Endothelial cell (in vitro differentiated cells): ENCODE measurements around the gene BNC2. TPM values are rescaled to one million over a fixed set of nuclear protein-coding genes. Genes with fewer than 3 reads are reported as not detected.

Source experiments
- DNase-seq: peaks from one replicate; pipeline ENCODE4 v3.0.0; 2021; ENCODE audit warnings: low spot score
- H3K27ac Mint-ChIP-seq: one replicate; pipeline ENCODE4 v1.8.0; 2021; ENCODE audit warnings: mixed read lengths, inconsistent platforms; ENCODE audit not compliant: unreplicated experiment
- H3K27me3 Mint-ChIP-seq: one replicate; pipeline ENCODE4 v1.8.0; 2021; ENCODE audit warnings: mild to moderate bottlenecking, moderate library complexity, mixed read lengths, inconsistent platforms; ENCODE audit not compliant: unreplicated experiment
- H3K36me3 Mint-ChIP-seq: one replicate; pipeline ENCODE4 v1.8.0; 2021; ENCODE audit warnings: mild to moderate bottlenecking, low read depth, mixed read lengths, inconsistent platforms; ENCODE audit not compliant: unreplicated experiment
- H3K4me1 Mint-ChIP-seq: one replicate; pipeline ENCODE4 v1.8.0; 2021; ENCODE audit warnings: mild to moderate bottlenecking, mixed read lengths, inconsistent platforms; ENCODE audit not compliant: unreplicated experiment
- H3K4me3 Mint-ChIP-seq: one replicate; pipeline ENCODE4 v1.8.0; 2021; ENCODE audit warnings: mild to moderate bottlenecking, mixed read lengths, inconsistent platforms; ENCODE audit not compliant: unreplicated experiment
- H3K9me3 Mint-ChIP-seq: one replicate; pipeline ENCODE4 v1.8.0; 2021; ENCODE audit warnings: mixed read lengths, inconsistent platforms; ENCODE audit not compliant: unreplicated experiment
- total RNA-seq: library from RNA; stranded (reverse); fragmentation: NEBNext Ultra II Directional; extraction: Animal tissue kit (Norgen Biotek cat#: 25700); gene quantifications from one replicate; pipeline ENCODE4 v1.2.1, GENCODE V29; 2021; ENCODE audit not compliant: unreplicated experiment
- TF ChIP-seq, protein P1 (sequence below): fragments of 200-600 bp; sonication (generic); IDR thresholded peaks from one replicate; pipeline ENCODE4 v1.5.0; 2021; ENCODE audit warnings: antibody characterized with exemption; ENCODE audit not compliant: unreplicated experiment

Gene BNC2
- total RNA-seq, 1 donor from 2014 or later: 20.1 TPM

DNA sequence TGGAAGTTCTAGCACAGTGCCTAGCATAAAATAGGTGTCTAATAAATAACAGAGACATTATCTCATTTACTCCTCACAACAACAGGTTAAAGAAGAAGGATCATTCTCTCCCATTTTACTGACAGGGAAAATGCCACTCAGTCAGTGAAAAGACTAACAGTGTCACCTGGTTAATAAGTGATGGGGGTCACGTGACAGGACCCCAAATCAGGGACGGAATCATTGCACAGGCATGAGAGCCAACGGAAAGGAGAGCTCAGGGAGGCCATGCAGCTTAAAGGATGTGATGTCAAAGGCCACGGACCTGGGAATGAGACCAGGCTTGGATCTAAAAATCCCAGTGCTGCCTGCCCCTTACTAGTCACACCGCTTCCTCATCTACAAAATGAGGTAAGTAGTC is 101.2 kb downstream of the BNC2 start:
- Mint-ChIP-seq H3K9me3 (no peaks in the 10 kb centered on the region), H3K27me3 (no peaks in the 10 kb centered on the region), H3K4me3 (no peak overlapping the region), H3K4me1 (peaks cover 6% of the 10 kb centered on the region), H3K36me3 (no peaks in the 10 kb centered on the region), H3K27ac (no peak overlapping the region)
- TF ChIP-seq, protein P1, sequence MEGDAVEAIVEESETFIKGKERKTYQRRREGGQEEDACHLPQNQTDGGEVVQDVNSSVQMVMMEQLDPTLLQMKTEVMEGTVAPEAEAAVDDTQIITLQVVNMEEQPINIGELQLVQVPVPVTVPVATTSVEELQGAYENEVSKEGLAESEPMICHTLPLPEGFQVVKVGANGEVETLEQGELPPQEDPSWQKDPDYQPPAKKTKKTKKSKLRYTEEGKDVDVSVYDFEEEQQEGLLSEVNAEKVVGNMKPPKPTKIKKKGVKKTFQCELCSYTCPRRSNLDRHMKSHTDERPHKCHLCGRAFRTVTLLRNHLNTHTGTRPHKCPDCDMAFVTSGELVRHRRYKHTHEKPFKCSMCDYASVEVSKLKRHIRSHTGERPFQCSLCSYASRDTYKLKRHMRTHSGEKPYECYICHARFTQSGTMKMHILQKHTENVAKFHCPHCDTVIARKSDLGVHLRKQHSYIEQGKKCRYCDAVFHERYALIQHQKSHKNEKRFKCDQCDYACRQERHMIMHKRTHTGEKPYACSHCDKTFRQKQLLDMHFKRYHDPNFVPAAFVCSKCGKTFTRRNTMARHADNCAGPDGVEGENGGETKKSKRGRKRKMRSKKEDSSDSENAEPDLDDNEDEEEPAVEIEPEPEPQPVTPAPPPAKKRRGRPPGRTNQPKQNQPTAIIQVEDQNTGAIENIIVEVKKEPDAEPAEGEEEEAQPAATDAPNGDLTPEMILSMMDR: no peak
- DNase-seq: no peak

DNA sequence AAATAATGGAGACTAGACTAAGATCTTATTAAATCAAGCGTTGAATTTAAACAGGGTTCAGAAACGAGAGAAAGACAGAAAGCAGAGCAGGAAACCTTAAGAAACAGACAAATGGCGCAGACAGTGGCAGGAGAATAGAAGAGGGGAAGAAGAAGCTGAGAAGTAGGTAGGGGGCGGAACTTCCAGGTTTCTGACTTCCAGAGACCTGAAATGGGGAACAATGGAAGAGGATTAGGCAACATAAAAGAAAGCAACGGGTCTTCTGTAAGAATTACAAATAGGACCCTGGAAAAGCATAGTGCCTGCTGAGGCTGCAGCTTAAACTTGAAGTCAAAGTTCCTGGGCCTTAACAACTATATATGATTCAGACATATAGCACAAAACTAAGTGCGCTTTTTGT is 101.7 kb downstream of the BNC2 start:
- Mint-ChIP-seq H3K4me1 (peaks cover 6% of the 10 kb centered on the region), H3K36me3 (no peaks in the 10 kb centered on the region), H3K27ac (no peak overlapping the region), H3K4me3 (no peak overlapping the region), H3K27me3 (no peaks in the 10 kb centered on the region), H3K9me3 (no peaks in the 10 kb centered on the region)
- no peak for DNase-seq
- TF ChIP-seq, protein P1: no peak

DNA sequence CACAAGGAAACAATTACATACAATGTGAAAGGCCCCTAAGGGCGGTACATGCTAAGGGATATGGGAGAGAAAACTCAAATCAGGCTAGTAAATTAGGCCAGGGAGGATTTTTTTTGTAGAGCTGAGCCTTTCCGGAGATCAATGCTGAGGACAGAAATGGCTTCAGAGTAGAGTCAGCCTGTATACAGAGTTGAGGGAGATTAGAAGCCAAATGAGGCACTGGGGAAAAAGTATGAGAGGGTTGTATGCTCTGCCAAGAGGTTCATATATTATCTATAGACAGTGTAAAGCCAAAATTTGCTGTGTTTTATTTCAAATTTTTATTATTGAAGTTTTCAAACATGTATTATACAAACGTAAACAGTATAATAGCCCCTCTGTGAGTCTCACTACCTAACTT is 103.1 kb downstream of the BNC2 start:
- no peaks in the 10 kb centered on the region for H3K36me3 Mint-ChIP-seq
- DNase-seq: no peak
- H3K4me1 Mint-ChIP-seq: peaks cover 6% of the 10 kb centered on the region
- H3K4me3 Mint-ChIP-seq: no peak overlapping the region
- no peaks in the 10 kb centered on the region for H3K27me3 Mint-ChIP-seq
- no peaks in the 10 kb centered on the region for H3K9me3 Mint-ChIP-seq
- no peak overlapping the region for H3K27ac Mint-ChIP-seq
- TF ChIP-seq, protein P1: no peak

DNA sequence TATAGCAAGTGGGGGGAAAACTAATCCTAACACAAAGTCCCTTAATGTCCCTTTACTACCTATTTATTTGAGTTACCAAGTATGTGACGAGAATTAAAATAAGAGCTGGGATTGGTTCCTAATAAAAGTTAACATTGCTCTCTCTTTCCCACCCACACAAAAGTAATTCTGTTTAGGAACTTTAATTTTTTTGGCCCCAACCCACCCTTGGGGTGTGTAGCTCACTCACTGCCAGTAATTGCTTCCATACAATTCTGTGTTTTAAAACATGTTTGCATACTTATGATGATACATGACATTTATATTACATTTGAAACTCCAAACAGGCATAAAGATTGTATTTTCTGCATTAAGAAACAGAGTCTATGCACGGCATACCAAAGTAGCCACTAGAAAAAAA is 106.5 kb downstream of the BNC2 start:
- Mint-ChIP-seq H3K4me3 (no peak overlapping the region), H3K36me3 (no peaks in the 10 kb centered on the region), H3K4me1 (peaks cover 2% of the 10 kb centered on the region), H3K27ac (no peak overlapping the region), H3K9me3 (no peaks in the 10 kb centered on the region), H3K27me3 (no peaks in the 10 kb centered on the region)
- no peak for DNase-seq
- TF ChIP-seq, protein P1: no peak

DNA sequence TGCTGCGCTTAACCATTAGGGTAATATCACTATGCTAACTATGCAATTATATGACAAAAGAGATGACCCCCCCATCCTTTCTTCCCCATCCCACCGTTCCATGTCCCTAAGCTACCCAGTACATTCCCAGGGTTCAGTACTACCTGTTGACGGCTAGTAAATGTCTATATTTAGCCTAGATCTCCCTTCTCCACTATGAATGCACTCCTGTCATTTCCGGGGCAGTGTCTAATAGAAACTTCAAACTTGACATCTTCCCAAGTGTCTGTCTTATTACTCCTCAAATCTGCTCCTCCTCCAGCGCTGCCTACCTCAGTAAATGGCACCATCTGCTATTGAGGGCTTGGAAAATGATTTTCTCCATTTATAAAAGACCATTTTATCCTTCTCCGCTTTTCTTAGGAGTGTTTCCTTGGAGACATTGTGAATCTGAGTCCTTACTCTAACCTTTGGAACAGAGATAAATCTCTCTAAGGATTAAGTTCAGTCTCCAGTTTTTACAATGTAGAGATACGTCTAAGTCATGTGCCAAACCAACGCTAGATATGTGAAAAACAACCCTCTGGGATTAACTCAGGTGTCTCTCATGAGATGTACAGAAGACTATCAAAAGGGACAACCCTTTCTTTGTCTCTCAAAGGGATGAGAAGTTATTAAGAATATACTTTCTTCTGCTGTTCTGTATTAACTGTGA is 114.9 kb downstream of the BNC2 start:
- Mint-ChIP-seq H3K27ac (no peak overlapping the region), H3K4me1 (no peaks in the 10 kb centered on the region)

More for the DNA sequence above, 114.9 kb downstream of the BNC2 start:
- Mint-ChIP-seq H3K27me3 (no peaks in the 10 kb centered on the region), H3K36me3 (no peaks in the 10 kb centered on the region), H3K4me3 (no peak overlapping the region), H3K9me3 (no peaks in the 10 kb centered on the region)
- DNase-seq: no peak
- TF ChIP-seq, protein P1: no peak
